Stimulated activated CD4-positive, alpha-beta T cell treated with anti-CD3 and anti-CD28 coated beads, Interleukin-12 subunit alpha, Interleukin-12 subunit beta, amount 100 ng/mL, for 48 hours (primary cell): Measurements from ENCODE around the gene MTUS2.
"Not testable (repeated sequence)": the region's sequence is repeated elsewhere in the genome, so short reads cannot be mapped to it uniquely, and the experiment has no call there.

Experiments
- DNase-seq, 3 donors: peaks; one replicate each; pipeline ENCODE4 v3.0.0-alpha.2; 2020; ENCODE audit warnings: low read depth in 2 of 3, low spot score in 1 of 3

MTUS2 gene

DNA sequence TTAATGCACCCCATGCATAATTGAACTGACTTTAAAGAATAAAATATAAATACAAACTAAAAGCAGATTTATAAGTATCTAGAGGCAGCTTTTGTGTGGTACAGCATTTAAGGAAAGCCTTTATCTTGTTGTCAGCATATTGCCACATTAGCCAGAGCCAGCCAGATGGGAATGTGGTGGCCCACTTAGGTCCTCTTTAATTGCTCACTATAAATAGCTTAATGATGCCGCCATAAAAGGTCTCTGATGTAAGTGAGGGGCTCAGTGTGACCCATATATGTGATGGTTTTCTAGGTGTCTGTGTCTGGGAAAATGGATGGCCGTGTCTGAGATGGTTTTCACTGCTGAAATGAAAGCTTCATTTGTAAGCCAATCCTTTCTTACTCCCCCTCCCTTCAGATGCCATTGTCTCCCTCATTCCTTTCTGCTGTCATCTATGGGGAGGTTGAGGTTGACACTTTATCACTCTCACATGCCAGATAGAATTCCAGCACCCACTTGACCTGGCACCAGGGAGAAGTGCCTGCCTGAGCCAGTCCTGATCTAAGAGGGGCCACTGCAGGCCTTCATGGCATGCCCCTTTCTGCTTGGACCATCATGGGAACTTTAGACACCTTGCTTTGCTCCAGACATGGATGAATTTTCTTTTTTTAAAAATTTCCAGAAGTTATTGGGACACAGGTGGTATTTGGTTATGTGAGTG lies 135.3 kb downstream of the MTUS2 start:
- DNase-seq, result no peak

DNA sequence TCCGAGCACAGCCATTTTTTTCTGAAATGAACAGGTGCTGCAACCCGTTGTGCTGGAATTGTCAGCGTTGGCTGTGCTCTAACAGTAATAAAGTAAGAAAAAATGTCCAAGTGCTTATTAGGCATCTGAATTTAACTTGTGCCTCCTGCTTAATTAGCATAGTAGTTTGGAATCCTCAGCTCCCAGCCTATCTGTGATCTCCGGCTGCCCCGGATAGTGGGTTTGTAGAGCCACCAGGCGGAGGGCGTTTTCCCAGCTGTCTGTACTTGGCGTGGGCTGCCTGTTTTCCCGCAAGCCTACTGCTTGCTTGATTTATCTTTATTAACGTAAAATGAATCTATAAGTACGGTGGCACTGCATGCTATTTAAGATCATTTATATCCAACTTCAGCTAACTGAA lies 137.9 kb downstream of the MTUS2 start:
- DNase-seq, result no peak

DNA sequence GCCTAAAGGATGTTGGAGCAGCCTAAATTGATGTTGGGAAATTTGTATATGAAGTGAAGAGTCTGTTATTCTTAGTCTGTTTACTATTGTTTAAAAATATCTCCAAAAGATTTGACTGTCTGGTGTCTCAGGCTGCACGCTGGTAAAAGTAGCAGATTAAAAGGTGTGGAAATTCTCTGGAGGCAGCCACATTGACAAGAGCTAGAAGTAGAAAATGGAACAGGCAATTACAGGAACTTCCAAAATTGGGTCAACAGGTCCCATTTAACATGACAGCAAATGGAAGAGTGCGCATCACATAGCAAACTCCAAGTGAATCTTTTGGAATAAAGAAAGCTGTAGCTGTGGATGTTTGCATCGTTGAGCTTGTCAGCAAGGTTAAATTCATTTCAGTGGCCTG lies 138.3 kb downstream of the MTUS2 start:
- DNase-seq, result no peak

DNA sequence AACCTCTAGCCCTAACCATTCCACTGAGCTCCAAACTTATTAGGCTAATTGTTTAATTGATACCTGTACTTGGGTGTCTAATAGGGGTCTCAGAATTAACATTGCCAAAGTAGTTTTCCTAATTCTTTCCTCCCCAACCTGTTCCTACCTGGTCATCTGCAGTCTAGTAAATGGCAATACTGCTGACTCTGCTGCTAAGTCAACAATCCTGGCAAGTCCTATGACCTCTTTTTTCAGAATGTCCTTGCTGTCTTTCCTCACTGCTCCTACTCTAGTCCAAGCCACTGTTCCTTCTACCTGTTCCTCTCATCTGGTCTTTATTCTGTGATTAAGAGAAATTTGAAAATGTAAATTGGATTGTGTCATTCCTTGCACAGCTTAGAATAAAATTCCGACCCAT lies 143.9 kb downstream of the MTUS2 start:
- no peak for DNase-seq

DNA sequence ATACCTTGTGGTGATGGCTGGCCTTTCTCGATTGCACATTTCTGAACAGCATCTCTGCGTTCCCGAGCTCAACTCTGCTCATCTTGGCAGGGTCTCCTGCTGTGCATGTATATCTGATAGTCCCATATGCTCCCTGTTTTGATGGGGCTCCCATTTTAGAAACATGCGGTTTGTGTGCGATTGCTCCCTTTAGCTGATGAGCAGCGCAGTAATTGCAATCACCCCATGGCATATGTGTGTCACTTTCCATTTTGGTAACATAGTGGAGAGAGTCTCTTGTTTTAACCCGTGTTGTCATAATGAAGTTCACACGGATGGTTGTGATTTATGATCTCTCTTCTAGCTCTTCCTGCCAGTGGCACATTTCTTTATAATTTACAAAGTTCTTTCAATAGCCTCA lies 144.7 kb downstream of the MTUS2 start:
- no peak for DNase-seq

DNA sequence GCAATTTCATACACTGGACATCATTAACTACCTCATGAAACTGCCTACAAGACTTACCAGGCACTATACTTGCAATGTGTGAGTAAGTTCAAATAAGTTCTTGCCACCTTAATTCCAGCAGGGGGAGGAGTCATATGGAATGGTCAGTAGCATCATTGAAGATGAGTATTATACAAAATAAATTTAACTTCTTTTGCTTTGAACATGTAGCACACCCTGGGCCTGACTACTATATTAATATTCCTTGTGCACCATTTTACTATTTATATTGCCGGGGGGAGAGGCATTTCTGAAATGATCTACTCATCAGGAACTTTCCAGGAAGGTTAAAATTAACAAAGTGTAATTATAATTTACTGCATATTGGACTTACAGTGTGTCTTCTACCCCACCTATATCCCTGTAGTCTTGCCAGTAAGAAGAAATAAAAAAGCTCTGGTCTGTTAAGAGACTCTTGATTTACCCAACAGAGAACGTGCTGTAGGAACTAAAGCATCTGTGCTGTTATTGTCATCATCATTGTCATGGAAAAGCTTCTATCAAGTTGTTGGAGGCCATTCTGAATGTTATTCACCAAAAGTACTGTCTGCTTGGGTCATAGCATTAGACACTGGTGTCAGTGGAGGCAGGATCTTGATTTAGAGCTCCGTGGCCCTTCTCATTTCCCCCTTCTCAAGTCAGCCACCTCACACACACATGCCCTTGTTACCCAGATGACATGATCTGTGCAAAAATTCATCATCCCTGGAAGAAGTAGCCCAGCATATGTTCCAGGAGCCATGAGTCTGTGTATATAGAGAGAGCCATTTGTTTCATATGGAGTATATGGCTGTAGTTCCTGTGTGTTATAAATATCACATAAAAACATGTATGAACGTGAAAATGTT lies 147.1 kb downstream of the MTUS2 start:
- DNase-seq, result no peak

DNA sequence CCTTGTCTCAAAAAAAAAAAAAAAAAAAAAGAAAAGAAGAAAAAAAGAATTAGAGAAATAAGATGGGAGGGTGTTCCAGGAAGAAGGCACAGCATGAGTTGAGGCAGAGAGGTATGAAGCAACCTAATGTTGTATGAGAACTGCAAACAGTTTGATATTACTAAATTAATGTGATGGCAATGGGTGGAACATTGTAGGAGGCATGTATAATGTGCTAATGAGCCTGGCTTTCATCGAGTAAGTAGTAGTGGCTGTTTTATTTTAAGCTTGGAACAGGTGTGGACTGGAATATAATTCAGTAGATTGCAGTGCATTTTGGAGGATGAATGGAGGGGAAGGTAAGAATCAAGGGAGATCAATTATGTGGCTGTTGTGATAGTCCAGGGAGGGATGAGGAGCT lies 156.1 kb downstream of the MTUS2 start:
- no peak for DNase-seq

DNA sequence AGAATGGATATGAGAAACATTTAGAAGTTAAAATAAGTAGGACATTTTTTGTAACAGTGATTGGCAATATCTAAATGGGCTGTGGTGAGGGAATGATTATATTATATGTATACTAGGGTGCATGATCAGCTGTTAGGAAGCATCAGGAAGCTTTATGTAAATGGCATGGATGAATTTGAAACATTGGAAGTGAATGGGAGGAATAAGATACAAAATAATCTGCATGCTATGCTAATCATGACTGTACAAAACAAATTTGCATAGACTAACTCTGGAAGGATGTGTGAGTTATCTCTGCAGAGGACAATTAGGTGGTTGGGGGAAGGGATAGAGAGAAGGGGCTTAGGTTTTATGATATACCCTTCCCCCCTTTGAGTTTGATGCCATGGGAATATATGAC lies 156.5 kb downstream of the MTUS2 start:
- DNase-seq, result no peak

DNA sequence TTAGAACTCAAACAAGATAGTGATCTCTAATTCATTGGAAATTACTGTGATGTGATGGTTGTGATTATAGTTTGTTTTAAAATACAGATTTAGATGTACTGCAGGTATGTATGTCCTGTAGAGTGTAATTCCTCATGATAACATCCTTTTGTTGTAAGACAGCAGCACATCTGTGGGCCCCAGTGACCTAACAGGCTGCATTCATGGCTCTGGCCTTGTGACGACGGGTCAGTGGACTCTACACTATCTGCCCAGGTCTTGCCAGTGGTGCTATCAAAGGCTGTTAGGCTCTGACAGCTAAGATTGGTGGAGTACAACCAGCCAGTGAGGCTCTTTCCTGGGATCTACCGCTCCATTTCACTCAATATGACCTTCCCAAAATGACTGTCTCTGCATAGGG lies 158.4 kb downstream of the MTUS2 start:
- DNase-seq, result no peak

DNA sequence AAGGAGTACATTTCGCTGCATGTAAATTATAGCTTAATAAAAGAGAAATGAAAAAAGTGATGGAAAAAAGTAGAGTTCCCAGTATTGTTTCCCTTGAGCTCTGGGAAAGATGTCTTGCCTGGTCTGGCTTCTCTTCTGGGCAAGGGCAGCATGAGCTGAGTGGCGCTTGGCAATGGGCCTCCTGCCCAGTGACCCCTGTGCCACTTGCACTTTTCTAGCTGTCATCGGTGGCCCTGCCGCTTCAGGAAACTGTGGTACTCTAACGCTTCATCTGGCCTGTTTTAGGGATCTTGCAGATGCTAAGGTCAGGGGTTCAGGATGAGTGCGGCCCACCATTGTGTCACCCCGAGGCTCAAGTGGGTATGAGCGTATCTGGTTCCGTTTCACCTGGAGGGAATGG lies 161.4 kb downstream of the MTUS2 start:
- no peak for DNase-seq

DNA sequence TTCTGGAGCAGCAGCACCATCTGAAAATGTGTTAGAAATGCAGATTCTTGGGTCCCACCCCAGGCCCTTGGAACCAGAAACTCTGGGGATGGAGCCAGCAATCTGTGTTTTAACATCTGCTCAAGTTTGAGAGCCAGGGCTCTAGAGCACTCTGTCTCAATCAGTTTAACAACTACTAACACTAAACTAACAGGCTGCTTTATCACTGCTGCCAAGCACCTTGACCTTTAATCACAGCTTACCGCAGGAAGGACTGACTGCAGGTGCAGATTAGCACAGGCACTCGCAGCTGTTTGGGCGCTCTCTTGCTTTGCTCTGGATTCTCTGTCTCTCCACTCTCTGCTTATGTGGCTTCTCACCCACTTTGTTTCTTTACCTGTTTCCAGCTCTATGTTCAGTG lies 163.5 kb downstream of the MTUS2 start:
- DNase-seq, result no peak

DNA sequence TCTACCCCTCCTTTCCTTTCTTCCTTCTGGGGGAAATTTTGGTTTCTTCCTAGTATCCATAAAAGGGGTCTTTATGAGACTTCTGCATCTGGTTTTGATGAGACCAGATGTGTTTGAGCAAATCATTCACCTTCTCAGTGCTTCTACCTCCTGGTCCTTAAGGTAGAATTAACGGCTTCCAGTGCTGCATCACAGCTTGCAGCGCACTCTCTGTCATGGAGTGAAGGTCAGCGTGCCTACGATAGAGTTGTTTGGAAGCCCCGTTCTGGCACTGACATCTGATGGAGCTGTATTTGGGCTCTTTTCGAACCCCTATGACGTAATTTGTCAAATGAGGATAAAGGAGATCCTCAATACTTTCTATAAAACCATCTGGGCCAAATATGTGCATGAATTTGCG lies 164.2 kb downstream of the MTUS2 start:
- DNase-seq, result no peak

DNA sequence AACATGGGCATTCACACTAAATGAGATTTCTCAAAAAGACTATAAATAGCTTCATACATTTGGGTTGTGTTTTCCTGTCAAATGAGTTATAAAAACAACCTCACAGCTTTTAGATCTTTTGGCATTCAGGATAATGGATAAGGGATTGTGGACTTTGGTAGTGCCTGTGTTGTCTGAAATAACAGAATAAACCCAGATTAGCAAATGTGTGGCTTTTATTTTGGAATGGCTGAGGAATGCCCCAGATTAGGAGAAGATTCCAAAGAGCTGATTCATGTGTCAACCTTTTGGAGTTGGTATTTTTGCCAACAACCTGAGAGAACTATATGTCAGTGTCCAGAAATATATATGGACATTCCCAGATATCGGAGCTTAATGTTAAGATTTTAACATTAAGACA lies 164.7 kb downstream of the MTUS2 start:
- no peak for DNase-seq

DNA sequence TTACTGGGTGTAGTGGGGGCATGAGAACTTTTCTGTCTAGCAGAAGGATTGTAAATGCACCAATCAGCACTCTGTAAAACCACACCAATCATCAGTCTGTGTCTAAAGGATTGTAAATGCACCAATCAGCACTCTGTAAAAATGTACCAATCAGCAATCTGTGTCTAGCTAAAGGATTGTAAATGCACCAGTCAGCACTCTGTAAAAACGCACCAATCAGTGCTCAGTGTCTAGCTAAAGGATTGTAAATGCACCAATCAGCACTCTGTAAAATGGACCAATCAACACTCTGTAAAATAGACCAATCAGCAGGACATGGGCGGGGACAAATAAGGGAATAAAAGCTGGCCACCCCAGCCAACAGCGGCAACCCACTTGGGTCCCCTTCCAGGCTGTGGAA lies 170.2 kb downstream of the MTUS2 start:
- DNase-seq, result not testable (repeated sequence)

DNA sequence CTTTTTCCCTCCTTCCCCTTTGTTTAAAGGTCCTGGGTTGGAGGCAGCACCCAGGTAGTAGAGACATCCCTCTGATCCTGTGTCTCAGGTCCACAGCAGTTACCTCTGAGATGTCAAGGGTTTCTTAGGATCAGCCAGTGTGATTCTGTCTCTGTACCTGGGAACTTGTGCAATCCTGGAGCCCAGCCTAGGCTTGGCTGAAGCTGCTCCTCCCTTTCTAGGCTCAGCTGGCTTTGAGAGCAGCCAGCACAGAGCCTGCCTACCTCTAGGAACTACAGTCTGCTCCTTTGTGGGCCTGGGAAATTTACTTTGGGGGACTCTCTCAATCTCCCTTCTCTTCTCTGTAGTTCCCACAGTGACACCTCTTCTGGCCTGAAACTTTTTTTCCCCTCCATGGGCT lies 171.6 kb downstream of the MTUS2 start:
- no peak for DNase-seq

DNA sequence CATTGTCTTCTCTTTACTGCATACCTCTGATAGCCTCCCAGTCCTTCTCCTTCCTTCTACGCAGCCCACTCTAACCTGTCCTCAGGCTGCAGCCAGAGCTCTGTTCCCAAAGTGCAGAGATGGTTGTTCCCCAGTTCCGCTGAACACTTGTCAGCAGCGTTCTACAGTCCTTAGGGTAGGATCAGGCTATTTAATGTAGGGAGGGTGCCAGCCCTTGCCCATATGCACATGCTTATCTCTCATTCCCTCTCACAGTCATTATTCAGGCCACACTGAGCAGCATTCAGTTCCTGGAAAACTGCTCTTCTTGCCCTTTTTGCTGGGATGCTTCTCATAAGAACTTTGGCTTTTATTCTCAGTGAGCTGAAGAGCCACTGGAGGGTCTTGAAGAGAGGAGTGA lies 180.7 kb downstream of the MTUS2 start:
- DNase-seq, result no peak

DNA sequence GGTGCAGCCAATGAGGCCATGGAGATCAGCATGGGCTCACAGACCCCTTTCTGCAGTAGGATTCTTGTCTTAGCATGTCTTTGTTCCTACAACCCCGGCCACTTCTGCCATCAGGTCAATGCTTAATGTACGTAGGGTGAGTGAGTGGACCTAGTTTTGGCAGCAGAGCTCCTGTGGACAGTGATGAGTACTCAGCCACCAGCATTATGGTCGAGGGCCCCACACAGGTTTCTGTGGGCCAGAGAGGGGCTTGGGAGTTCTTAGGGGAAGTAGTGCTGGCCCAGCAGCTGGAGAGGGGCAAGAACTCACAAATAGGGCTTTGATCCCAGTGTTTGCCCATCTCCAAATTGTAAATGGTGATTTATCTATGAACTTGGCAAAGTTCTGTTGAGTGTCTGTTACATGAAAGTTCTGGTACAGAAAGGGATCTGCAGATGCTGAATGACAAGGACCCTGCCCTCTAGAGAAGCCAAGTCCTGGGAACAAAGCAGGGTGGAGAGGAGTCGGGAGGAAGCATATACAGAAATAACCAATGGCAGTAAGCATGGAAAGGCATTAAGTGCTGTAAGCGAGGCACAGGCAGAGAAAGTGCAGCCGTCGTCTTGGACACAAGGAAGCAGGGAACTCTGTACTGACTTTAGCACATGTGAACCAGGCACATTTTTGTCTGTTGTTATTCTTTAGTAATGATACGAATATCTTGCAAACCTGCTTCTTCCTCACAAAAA lies 185.1 kb downstream of the MTUS2 start:
- no peak for DNase-seq

DNA sequence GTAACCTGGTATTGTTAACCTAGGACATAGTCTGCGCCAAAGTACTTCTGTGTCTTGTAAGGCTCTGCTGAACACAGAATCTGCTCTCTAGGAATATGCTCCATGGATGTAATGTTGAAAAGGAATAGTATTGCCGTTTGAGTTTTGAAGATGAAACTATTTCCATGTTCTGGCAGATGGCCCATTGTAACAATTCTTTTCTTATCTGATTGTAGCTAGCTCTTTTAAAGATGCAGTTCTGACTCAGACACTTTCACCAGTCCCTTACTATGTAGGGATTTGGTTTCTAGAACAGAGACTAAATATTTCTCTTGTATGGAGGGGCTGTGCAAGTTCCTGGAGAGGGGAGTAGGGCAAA lies 185.6 kb downstream of the MTUS2 start:
- no peak for DNase-seq

DNA sequence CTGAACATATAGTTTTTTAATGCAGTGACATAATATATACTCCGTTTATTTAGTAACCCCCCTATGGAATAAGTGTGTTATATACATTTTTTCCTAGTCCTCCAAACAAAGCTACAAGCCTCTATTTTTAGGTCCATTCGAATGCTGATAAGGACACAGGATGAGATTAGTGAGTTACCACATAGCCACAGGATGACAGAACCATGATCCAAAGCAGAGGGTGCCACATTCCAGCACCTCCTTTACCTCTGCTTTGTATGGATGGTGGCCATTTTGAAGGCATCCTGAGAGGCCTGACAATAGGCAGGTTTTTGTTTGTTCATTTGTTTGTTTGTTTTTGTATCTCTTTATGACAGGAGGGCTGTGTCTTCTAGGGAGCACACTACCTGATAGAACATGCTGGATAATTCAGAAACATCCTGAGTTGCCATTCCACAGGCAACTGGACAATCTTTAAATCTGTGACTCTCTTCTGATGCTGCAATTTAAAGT lies 186.3 kb downstream of the MTUS2 start:
- DNase-seq, result no peak

DNA sequence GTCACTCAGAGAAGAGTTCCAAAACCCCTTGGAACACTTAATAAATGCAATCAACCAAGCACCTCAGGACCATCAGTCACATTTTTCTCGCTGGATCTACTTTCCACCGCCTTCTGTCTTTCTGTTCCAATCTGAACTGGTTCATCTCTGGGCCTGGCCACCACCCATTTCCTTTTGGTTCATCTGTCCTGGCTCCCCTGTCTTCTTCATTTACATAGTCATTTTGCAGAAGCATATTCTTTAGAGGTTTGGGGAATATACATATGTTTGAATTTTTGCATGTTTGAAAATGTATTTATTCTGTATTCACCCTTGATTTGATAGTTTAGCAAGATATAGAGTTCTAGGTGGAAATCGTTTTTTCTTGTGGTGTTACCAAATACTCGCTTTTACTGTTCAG lies 188.2 kb downstream of the MTUS2 start:
- no peak for DNase-seq

DNA sequence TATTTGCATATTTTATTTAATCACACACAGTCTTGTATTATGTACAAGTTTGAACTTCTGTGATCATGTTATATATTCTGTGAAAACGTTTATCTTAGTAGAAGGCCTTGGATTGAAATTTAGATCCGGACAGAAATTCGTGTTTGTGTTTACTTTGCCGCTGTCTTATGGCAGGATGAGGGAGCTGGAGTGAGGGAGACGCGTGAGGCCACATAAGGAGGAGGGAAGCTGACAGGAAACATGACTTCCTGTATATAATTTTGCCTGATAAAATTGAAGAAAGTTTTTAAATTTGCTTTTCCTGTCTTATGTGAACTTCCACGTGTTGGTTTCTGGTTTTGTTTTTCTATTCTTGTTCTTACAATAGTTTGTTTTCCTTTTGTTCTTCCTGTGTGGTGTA lies 200.2 kb downstream of the MTUS2 start:
- no peak for DNase-seq

DNA sequence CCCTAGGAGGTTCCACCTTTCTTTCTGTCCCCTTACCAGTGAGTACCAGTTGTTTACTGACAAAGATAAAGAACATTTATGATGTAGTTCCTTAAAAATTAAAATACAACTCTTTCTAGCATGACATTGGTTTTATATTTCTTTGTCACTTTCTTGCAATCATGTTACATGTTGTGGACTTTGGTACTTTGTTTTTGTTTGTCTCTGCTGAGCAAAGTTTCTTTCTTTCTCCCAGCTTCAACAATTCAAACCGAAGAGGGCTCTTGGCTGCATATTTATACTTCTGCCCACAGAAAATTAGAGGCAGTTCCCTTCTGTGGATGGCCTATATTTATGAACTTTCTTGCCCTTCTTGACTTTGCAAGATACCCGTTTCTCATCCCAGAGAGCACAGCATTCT lies 201.2 kb downstream of the MTUS2 start:
- no peak for DNase-seq
